ENCODE results near the gene MYOG.

- TF ChIP-seq POLR2A (IDR thresholded peaks at IDR 0.05; ENCODE audit: low read length) (no peak), GATA1 (IDR thresholded peaks at IDR 0.05; ENCODE audit: low read depth, low read length) (no peak)
These were observed 39.8 kb downstream of the MYOG start for GRCh38 chr1:203045821-203046594.
